A549 treated with AZD9567 at 1 μM for 4 hours (cell line): ENCODE measurements around the gene SERPINB5. TPM values are rescaled to one million over a fixed set of nuclear protein-coding genes. Genes with fewer than 3 reads are reported as not detected.

Experiments
- total RNA-seq: library from RNA; stranded (reverse); fragments of 200-300 nt; extraction: Qiagen RNA extraction; gene quantifications from 5 replicates; pipeline ENCODE4 v1.2.3, GENCODE V29; 2022; ENCODE audit not compliant: insufficient read depth

Gene SERPINB5
- 0.05 to 0.12 TPM (median 0.09 TPM) in 3 of 5 replicates, not detected in the others for total RNA-seq

GRCh38 chr18:63476668-63477067 is at the start of gene SERPINB5:
TSS of gene SERPINB5 (plus strand) at chr18:63476958. CDS start at chr18:63484429, 7,471 bp downstream.

GRCh38 chr18:63542069-63542468 is 65.3 kb downstream of the SERPINB5 start, which contains the start of gene SERPINB12:
TSS of gene SERPINB12 (plus strand) at chr18:63542369. CDS start at chr18:63556160, 13,791 bp downstream.

Other genes with a start within 250 kb of the SERPINB5 start
- gene BCL2, start 157.2 kb upstream of the SERPINB5 start, total RNA-seq = 0.37 to 0.52 TPM (median 0.49 TPM) in 5 replicates
- gene KDSR, start 109.8 kb upstream of the SERPINB5 start, total RNA-seq = 32.5 to 42.7 TPM (median 38.4 TPM) in 5 replicates
- 19.2 to 27.7 TPM (median 21.5 TPM) in 5 replicates for gene VPS4B, start 54.5 kb upstream of the SERPINB5 start, total RNA-seq
- gene SERPINB12, start 65.4 kb downstream of the SERPINB5 start, total RNA-seq = not detected in 5 replicates
- not detected in 5 replicates for gene SERPINB13, start 110.4 kb downstream of the SERPINB5 start, total RNA-seq
- 0.07 to 0.17 TPM (median 0.11 TPM) in 4 of 5 replicates, not detected in the other for gene SERPINB4, start 167.3 kb downstream of the SERPINB5 start, total RNA-seq
- gene SERPINB3, start 184.9 kb downstream of the SERPINB5 start, total RNA-seq = 0.07 to 1.1 TPM (median 0.09 TPM) in 4 of 5 replicates, not detected in the other
- 0.10 to 0.14 TPM in 2 of 5 replicates, not detected in the others for gene SERPINB11, start 226.0 kb downstream of the SERPINB5 start, total RNA-seq